Retinal pigment epithelial cell (primary cell): ENCODE measurements around the gene SERP2.

Source experiments
- DNase-seq: peaks from one replicate; pipeline ENCODE4 v3.0.0-alpha.2; 2010; ENCODE audit warnings: low read depth
- H3K4me3 ChIP-seq: 2 replicates; pipeline ENCODE4 v1.5.1; 2011; ENCODE audit warnings: mild to moderate bottlenecking, low read length, control low read depth, moderate library complexity
- CTCF ChIP-seq: conservative IDR thresholded peaks from 2 replicates; pipeline ENCODE4 v1.5.1; 2011; ENCODE audit warnings: low read depth, low read length, control low read depth, inconsistent platforms

Gene SERP2

GRCh38 chr13:44385847-44386246, 12.2 kb downstream of the SERP2 start:
- no peak overlapping the region for H3K4me3 ChIP-seq
- no peak for TF ChIP-seq CTCF
- no peak for DNase-seq

- no peak for DNase-seq
- no peak overlapping the region for H3K4me3 ChIP-seq
- TF ChIP-seq CTCF = no peak
Observed at GRCh38 chr13:44386913-44387556, 13.4 kb downstream of the SERP2 start.

GRCh38 chr13:44388427-44389059, 14.9 kb downstream of the SERP2 start:
- no peak for DNase-seq
- H3K4me3 ChIP-seq = no peak overlapping the region
- TF ChIP-seq CTCF = no peak

- DNase-seq = no peak
- no peak overlapping the region for H3K4me3 ChIP-seq
- no peak for TF ChIP-seq CTCF
Observed at GRCh38 chr13:44389060-44389666, 15.5 kb downstream of the SERP2 start.

- TF ChIP-seq CTCF = no peak
- DNase-seq = no peak
- H3K4me3 ChIP-seq = no peak overlapping the region
Observed at GRCh38 chr13:44389876-44390275, 16.3 kb downstream of the SERP2 start.

GRCh38 chr13:44393391-44393790, 19.8 kb downstream of the SERP2 start:
- TF ChIP-seq CTCF = no peak
- peak; percentile 74 for DNase-seq

GRCh38 chr13:44394658-44395057, 21.0 kb downstream of the SERP2 start:
- DNase-seq = peak; percentile 29
- TF ChIP-seq CTCF = no peak
- H3K4me3 ChIP-seq = no peak overlapping the region

More at GRCh38 chr13:44393391-44393790, 19.8 kb downstream of the SERP2 start:
- no peak overlapping the region for H3K4me3 ChIP-seq
